Neural progenitor cell (in vitro differentiated cells): ENCODE results near the gene SESN2.
"Not testable (repeated sequence)": the region's sequence is repeated elsewhere in the genome, so short reads cannot be mapped to it uniquely, and the experiment has no call there.

ENCODE experiments used
- EZH2 ChIP-seq: fragments of 200-600 bp; sonication (generic); IDR thresholded peaks from 2 replicates; pipeline ENCODE4 v1.6.1; 2017; ENCODE audit warnings: antibody characterized with exemption, mild to moderate bottlenecking, moderate library complexity
- TF ChIP-seq, protein P1 (sequence below): fragments of 200-600 bp; sonication (generic); IDR thresholded peaks from 2 replicates; pipeline ENCODE4 v1.5.1; 2017; ENCODE audit warnings: antibody characterized with exemption, mild to moderate bottlenecking

DNA sequence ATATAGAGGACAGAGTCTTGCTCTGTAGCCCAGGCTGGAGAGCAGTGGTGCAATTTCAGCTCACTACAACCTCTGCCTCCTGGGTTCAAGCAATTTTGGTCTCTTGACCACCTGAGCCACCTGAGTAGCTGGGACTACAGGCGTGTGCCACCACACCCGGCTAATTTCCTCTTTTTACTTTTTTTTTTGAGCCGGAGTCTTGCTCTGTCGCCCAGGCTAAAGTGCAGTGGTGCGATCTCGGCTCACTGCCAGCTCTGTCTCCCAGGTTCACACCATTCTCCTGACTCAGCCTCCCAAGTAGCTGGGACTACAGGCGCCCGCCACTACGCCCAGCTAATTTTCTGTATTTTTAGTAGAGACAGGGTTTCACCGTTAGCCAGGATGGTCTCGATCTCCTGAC is 68.1 kb downstream of the SESN2 start:
- TF ChIP-seq, protein P1, sequence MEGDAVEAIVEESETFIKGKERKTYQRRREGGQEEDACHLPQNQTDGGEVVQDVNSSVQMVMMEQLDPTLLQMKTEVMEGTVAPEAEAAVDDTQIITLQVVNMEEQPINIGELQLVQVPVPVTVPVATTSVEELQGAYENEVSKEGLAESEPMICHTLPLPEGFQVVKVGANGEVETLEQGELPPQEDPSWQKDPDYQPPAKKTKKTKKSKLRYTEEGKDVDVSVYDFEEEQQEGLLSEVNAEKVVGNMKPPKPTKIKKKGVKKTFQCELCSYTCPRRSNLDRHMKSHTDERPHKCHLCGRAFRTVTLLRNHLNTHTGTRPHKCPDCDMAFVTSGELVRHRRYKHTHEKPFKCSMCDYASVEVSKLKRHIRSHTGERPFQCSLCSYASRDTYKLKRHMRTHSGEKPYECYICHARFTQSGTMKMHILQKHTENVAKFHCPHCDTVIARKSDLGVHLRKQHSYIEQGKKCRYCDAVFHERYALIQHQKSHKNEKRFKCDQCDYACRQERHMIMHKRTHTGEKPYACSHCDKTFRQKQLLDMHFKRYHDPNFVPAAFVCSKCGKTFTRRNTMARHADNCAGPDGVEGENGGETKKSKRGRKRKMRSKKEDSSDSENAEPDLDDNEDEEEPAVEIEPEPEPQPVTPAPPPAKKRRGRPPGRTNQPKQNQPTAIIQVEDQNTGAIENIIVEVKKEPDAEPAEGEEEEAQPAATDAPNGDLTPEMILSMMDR, result not testable (repeated sequence)
- TF ChIP-seq EZH2, result not testable (repeated sequence)
